Endothelial cell of umbilical vein (primary cell): ENCODE data around the gene GIT2.

Experiments used
- CTCF ChIP-seq, 2 donors: IDR thresholded peaks; 1 replicate in 1 of 2; 2 replicates in 1 of 2; pipeline ENCODE4 v1.5.1; 2011; ENCODE audit warnings: low read length in 2 of 2, mild to moderate bottlenecking in 2 of 2, moderate library complexity in 2 of 2, control low read depth in 1 of 2, inconsistent platforms in 1 of 2, low read depth in 1 of 2; ENCODE audit not compliant: insufficient read depth in 1 of 2; ENCODE audit errors: extremely low read depth in 1 of 2
- POLR2A ChIP-seq: IDR thresholded peaks from 2 replicates; pipeline ENCODE4 v1.6.1; 2012; ENCODE audit warnings: low read depth, mild to moderate bottlenecking, control low read depth, low read length
- POLR2AphosphoS5 ChIP-seq: IDR thresholded peaks from 2 replicates; pipeline ENCODE4 v1.6.1; 2012; ENCODE audit warnings: low read depth, mild to moderate bottlenecking, control low read depth, low read length, moderate library complexity; ENCODE audit not compliant: insufficient read depth

DNA sequence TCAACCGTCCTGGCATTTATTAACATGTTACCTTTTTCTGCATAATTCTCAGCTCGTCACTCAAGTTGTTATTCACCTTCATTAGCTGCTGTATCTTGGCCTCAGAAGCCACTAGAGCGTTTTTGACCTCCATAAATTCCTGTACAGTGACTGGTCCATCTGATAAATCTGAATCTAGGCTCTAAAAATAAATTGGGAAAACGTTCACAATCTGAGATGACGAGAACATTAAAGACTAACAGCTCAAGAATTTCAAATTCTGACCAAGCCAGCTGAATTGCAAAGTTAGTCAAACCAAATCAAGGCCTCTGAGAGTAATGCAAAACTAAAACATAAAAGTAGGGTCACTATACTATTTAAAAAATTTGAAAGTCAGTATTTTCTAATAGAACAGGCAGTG lies 45.0 kb downstream of the GIT2 start:
- TF ChIP-seq CTCF (IDR thresholded peaks at IDR 0.05; ENCODE audit: extremely low read depth in 1 of 2, insufficient read depth in 1 of 2, low read depth in 1 of 2, low read length in 2 of 2) (no peak), POLR2AphosphoS5 (no peak), POLR2A (no peak)
